Calu3 (cell line): ENCODE data around the gene TBC1D3B. TPM values are rescaled to one million over a fixed set of nuclear protein-coding genes. Genes with fewer than 3 reads are reported as not detected.
"Not testable (repeated sequence)": the region's sequence is repeated elsewhere in the genome, so short reads cannot be mapped to it uniquely, and the experiment has no call there.

Source experiments
- Bru-seq: library from RNA; stranded (reverse); fragments of 400-500 nt; gene quantifications from one replicate; lab custom pipeline; 2021; lab: Mats Ljungman, UMichigan
- BruChase-seq, 2 experiments: library from RNA; stranded (reverse); fragments of 400-500 nt; gene quantifications; one replicate each; lab custom pipeline; 2021; lab: Mats Ljungman, UMichigan
- BruUV-seq: library from RNA; stranded (reverse); fragments of 400-500 nt; replicated peaks from 2 replicates; lab custom pipeline; 2021; lab: Mats Ljungman, UMichigan
- CTCF ChIA-PET: fragments of 300-600 bp; sonication (Branson Sonifier 250); formaldehyde crosslinking; loops from one replicate; lab custom pipeline; 2022; ENCODE audit warnings: antibody characterized with exemption; lab: Charles Lee
- DNase-seq: peaks from one replicate; pipeline ENCODE4 v3.0.0; 2022
- H3K27ac Mint-ChIP-seq: one replicate; pipeline ENCODE4 v1.8.0; 2022; ENCODE audit warnings: mixed read lengths; ENCODE audit not compliant: unreplicated experiment
- H3K27me3 Mint-ChIP-seq: one replicate; pipeline ENCODE4 v1.8.0; 2022; ENCODE audit warnings: mixed read lengths; ENCODE audit not compliant: unreplicated experiment
- H3K36me3 Mint-ChIP-seq: one replicate; pipeline ENCODE4 v1.8.0; 2022; ENCODE audit warnings: mild to moderate bottlenecking, moderate library complexity, mixed read lengths; ENCODE audit not compliant: insufficient read depth, unreplicated experiment
- H3K4me1 Mint-ChIP-seq: one replicate; pipeline ENCODE4 v1.8.0; 2022; ENCODE audit warnings: mild to moderate bottlenecking, low read depth, mixed read lengths; ENCODE audit not compliant: unreplicated experiment
- H3K4me3 Mint-ChIP-seq: one replicate; pipeline ENCODE4 v1.8.0; 2022; ENCODE audit warnings: mild to moderate bottlenecking, low read depth, moderate library complexity, mixed read lengths; ENCODE audit not compliant: unreplicated experiment
- H3K9me3 Mint-ChIP-seq: one replicate; pipeline ENCODE4 v1.8.0; 2022; ENCODE audit warnings: low read depth, mixed read lengths; ENCODE audit not compliant: unreplicated experiment
- intact Hi-C: fragments of 100-400 bp; cut with micrococcal nuclease; formaldehyde crosslinking; loops from one replicate; pipeline ENCODE4 v1.10.0; 2022; ENCODE audit not compliant: unreplicated experiment
- long read RNA-seq: library from polyadenylated mRNA; stranded (forward); transcript quantifications from one replicate; pipeline ENCODE4 v2.0.0, GENCODE V29; 2022
- total RNA-seq: library from RNA; stranded (reverse); gene quantifications from 2 replicates; pipeline ENCODE4 v1.2.3, GENCODE V29; 2022

TBC1D3B gene
- total RNA-seq: 71.6 and 73.5 TPM in 2 replicates
- percentile 38 among the genes with signal in this experiment for Bru-seq, nascent RNA
- percentile 46 among the genes with signal in this experiment for BruChase-seq, experiment 1, labeled RNA remaining after a 6-hour chase
- percentile 55 among the genes with signal in this experiment for BruChase-seq, experiment 2, labeled RNA remaining after a 2-hour chase
- long read RNA-seq: 0 reads

GRCh38 chr17:36176536-36176935, at the start of gene TBC1D3B:
TSS of gene TBC1D3B (minus strand) at chr17:36176636. CDS start at chr17:36175050, 1,586 bp downstream.
- DNase-seq, CTCF ChIA-PET, H3K9me3 Mint-ChIP-seq, H3K4me3 Mint-ChIP-seq, intact Hi-C loops, H3K4me1 Mint-ChIP-seq, BruUV-seq, H3K27ac Mint-ChIP-seq, H3K36me3 Mint-ChIP-seq: not testable (repeated sequence)
- H3K27me3 Mint-ChIP-seq: peaks cover 13% of the 10 kb centered on the region

GRCh38 chr17:36222967-36223366, 46.5 kb upstream of the TBC1D3B start:
- H3K9me3 Mint-ChIP-seq, H3K36me3 Mint-ChIP-seq, H3K4me1 Mint-ChIP-seq, BruUV-seq, DNase-seq, H3K27me3 Mint-ChIP-seq, intact Hi-C loops, CTCF ChIA-PET, H3K27ac Mint-ChIP-seq, H3K4me3 Mint-ChIP-seq: not testable (repeated sequence)

- H3K27ac Mint-ChIP-seq, H3K4me3 Mint-ChIP-seq, DNase-seq, BruUV-seq, intact Hi-C loops, H3K4me1 Mint-ChIP-seq, CTCF ChIA-PET, H3K9me3 Mint-ChIP-seq, H3K36me3 Mint-ChIP-seq, H3K27me3 Mint-ChIP-seq: not testable (repeated sequence)
These were observed 45.2 kb upstream of the TBC1D3B start for GRCh38 chr17:36221581-36222100.

- CTCF ChIA-PET, intact Hi-C loops, BruUV-seq: not testable (repeated sequence)
These were observed 44.5 kb upstream of the TBC1D3B start for GRCh38 chr17:36220737-36221580.

GRCh38 chr17:36219556-36219955, 43.1 kb upstream of the TBC1D3B start:
- H3K4me1 Mint-ChIP-seq, BruUV-seq, DNase-seq, H3K27ac Mint-ChIP-seq, intact Hi-C loops, H3K36me3 Mint-ChIP-seq, H3K4me3 Mint-ChIP-seq, CTCF ChIA-PET, H3K9me3 Mint-ChIP-seq: not testable (repeated sequence)
- peaks cover 14% of the 10 kb centered on the region for H3K27me3 Mint-ChIP-seq

More at GRCh38 chr17:36220737-36221580, 44.5 kb upstream of the TBC1D3B start:
- not testable (repeated sequence) for H3K36me3 Mint-ChIP-seq, H3K4me1 Mint-ChIP-seq, DNase-seq, H3K9me3 Mint-ChIP-seq, H3K27me3 Mint-ChIP-seq, H3K27ac Mint-ChIP-seq, H3K4me3 Mint-ChIP-seq

GRCh38 chr17:36215406-36216308, 39.2 kb upstream of the TBC1D3B start:
- BruUV-seq, intact Hi-C loops, DNase-seq, H3K4me3 Mint-ChIP-seq, H3K27ac Mint-ChIP-seq, CTCF ChIA-PET, H3K36me3 Mint-ChIP-seq, H3K9me3 Mint-ChIP-seq, H3K4me1 Mint-ChIP-seq: not testable (repeated sequence)
- H3K27me3 Mint-ChIP-seq: peaks cover 52% of the 10 kb centered on the region
